ENCODE measurements around the gene TRIM58.

Gene TRIM58

DNA sequence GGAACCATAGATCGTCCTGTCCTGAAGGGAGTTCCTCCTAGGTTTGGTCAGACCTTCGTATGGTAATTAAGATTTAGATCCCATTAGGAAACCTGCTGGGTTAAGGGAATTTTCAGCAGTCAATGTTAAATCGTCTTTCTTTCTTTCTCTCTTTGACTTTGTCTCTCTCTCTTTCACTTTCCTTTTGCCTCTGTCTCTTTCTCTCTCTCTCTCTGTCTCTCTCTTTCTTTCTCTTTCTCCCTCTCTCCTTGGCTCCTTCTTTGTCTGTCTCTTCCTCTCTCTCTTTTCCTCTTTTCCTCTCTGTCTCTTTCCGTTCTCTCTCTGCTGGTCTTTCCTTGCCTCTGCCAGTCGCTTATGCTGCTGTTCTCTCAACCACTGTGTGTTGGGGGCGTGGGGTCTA, 47.1 kb downstream of the TRIM58 start:
- TF ChIP-seq, protein P1, sequence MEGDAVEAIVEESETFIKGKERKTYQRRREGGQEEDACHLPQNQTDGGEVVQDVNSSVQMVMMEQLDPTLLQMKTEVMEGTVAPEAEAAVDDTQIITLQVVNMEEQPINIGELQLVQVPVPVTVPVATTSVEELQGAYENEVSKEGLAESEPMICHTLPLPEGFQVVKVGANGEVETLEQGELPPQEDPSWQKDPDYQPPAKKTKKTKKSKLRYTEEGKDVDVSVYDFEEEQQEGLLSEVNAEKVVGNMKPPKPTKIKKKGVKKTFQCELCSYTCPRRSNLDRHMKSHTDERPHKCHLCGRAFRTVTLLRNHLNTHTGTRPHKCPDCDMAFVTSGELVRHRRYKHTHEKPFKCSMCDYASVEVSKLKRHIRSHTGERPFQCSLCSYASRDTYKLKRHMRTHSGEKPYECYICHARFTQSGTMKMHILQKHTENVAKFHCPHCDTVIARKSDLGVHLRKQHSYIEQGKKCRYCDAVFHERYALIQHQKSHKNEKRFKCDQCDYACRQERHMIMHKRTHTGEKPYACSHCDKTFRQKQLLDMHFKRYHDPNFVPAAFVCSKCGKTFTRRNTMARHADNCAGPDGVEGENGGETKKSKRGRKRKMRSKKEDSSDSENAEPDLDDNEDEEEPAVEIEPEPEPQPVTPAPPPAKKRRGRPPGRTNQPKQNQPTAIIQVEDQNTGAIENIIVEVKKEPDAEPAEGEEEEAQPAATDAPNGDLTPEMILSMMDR (IDR thresholded peaks at IDR 0.05; ENCODE audit: extremely low read depth, insufficient read depth, missing control alignments), result no peak
- no peak for DNase-seq (ENCODE audit: low spot score)
- in situ Hi-C loops (cut with MboI; ENCODE audit: low pct_unique_long_range_greater_than_20kb, low sequenced_read_pairs, unreplicated experiment), result no loop called here

DNA sequence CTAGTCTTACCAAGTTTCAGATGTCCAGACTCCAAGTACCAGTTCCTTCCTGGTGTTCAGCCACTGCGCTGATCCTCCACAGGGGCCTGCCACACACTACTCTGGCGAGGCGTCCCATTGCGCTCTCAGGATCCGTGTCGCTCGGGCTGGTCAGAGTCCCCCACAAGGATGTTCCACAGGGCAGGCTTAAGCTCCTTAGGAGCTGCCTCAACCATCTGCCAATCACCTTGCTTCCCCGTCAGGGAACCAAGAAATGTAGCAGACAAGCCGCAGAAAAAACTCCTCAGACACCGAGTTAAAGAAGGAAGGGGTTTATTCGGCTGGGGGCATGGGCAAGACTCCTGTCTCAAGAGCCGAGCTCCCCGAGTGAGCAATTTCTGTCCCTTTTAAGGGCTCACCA, 48.2 kb downstream of the TRIM58 start:
- DNase-seq (ENCODE audit: low spot score), result no peak
- in situ Hi-C loops (cut with MboI; ENCODE audit: low pct_unique_long_range_greater_than_20kb, low sequenced_read_pairs, unreplicated experiment), result no loop called here
- TF ChIP-seq, protein P1 (IDR thresholded peaks at IDR 0.05; ENCODE audit: extremely low read depth, insufficient read depth, missing control alignments), result no peak

DNA sequence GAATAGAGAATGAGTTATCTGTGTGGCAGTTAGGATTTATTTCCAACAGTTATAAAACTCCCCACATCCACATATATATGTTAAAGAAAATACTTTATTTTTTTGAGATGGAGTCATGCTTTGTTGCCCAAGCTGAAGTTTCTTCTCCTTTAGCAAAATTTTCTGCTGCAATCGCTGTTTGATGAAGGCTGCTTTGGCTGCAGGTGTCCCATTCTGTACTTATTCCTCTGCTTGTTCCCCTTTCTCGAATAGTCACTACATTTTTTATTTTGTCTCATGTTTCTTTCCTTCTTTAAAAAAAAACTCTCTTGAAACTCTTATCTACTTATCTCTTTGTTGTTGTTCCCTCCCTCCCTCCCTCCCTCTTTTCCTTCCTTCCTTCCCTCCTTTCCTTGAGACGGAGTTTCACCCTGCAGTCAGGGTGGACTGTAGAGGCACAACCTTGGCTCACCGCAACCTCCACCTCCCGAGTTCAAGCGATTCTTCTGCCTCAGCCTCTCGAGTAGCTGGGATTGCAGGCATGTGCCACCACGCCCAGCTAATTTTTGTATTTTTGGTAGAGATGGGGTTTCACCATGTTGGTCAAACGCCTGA, 49.0 kb downstream of the TRIM58 start:
- in situ Hi-C loops (cut with MboI; ENCODE audit: low pct_unique_long_range_greater_than_20kb, low sequenced_read_pairs, unreplicated experiment), result no loop called here
- TF ChIP-seq, protein P1 (IDR thresholded peaks at IDR 0.05; ENCODE audit: extremely low read depth, insufficient read depth, missing control alignments), result no peak
- DNase-seq (ENCODE audit: low spot score), result no peak

DNA sequence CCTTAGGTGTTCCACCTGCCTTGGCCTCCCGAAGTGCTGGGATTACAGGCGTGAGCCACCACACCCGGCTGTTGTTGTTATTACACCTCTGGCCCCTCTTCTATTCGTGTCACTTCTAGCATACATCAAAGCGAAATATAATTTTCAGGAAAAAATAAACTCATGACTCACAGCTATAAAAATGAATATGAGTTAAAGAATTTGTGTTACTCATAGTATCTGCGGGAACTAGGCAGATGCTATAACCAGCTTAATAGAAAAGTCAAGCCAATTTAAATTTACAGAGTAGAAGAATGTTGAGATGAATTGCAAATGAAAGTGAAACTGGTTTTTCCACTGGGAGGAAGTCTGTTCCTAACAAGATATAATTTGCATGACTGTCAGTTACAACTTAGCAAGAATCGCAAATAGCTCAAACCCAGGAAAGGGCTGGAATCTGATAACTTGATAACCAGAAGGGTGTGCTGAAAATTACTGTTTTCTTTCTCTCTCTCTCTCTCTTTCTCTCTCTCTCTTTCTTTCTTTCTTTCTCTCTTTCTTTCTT, 49.6 kb downstream of the TRIM58 start:
- in situ Hi-C loops (cut with MboI; ENCODE audit: low pct_unique_long_range_greater_than_20kb, low sequenced_read_pairs, unreplicated experiment), result no loop called here
- TF ChIP-seq, protein P1 (IDR thresholded peaks at IDR 0.05; ENCODE audit: extremely low read depth, insufficient read depth, missing control alignments), result no peak
- no peak for DNase-seq (ENCODE audit: low spot score)

DNA sequence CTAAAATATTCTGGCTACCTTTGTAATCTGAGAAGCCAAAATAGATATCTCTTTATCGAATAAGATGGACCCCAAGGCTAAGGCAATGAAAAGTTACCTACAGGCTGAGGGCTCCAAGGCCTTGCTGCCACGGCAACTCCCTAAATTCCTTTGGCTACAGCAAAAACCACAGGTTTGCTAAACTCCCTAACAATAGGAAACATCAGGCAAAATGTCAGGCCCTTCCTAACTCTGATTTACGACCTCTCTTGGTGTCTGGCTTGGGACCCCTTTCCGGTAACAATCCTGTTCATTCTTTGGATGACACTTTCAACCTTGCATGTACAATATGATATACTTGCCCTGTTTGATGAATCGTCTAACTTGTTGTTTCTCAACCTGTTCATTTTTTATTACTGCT, 51.8 kb downstream of the TRIM58 start:
- no peak for DNase-seq (ENCODE audit: low spot score)
- in situ Hi-C loops (cut with MboI; ENCODE audit: low pct_unique_long_range_greater_than_20kb, low sequenced_read_pairs, unreplicated experiment), result no loop called here
- TF ChIP-seq, protein P1 (IDR thresholded peaks at IDR 0.05; ENCODE audit: extremely low read depth, insufficient read depth, missing control alignments), result no peak

DNA sequence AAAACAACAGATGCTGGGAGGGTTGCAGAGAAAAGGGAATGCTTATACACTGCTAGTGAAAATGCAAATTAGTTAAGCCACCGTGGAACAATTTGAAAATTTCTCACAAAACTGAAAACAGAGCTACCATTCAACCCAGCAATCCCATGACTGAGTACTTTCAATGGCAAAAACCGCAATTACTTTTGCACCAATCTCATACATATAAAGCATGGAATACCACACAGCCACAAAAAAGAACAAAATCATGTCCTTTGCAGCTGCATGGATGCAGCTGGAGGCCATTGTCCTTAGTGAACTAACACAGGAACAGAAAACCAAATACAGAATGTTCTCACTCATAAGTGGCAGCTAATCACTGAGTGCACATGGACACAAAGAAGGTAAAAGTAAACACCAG, 56.8 kb downstream of the TRIM58 start:
- no peak for DNase-seq (ENCODE audit: low spot score)
- TF ChIP-seq, protein P1 (IDR thresholded peaks at IDR 0.05; ENCODE audit: extremely low read depth, insufficient read depth, missing control alignments), result no peak
- in situ Hi-C loops (cut with MboI; ENCODE audit: low pct_unique_long_range_greater_than_20kb, low sequenced_read_pairs, unreplicated experiment), result no loop called here
